ENCODE results near the gene MTNR1B. TPM values are rescaled to one million over a fixed set of nuclear protein-coding genes. Genes with fewer than 3 reads are reported as not detected.

The MTNR1B gene
- total RNA-seq, 1 experiment from 2014 or later = not detected

- no peak for DNase-seq (ENCODE audit: low read depth, low spot score)
- Histone ChIP-seq H3K9ac (ENCODE audit: low read length) (no peak overlapping the region), H2AFZ (ENCODE audit: low read depth, low read length, poor library complexity, severe bottlenecking) (no peak overlapping the region), H3K27ac (ENCODE audit: low read depth, low read length) (no peak overlapping the region), H3K36me3 (ENCODE audit: control insufficient read depth in 1 of 2, insufficient read depth in 2 of 2, low read length in 2 of 2) (no peaks in the 10 kb centered on the region), H4K20me1 (ENCODE audit: insufficient read depth) (no peaks in the 10 kb centered on the region), H3K4me1 (ENCODE audit: control insufficient read depth in 1 of 2, insufficient read depth in 2 of 2, low read length in 2 of 2) (no peaks in the 10 kb centered on the region), H3K9me2 (ENCODE audit: insufficient read depth) (no peaks in the 10 kb centered on the region), H3K4me2 (ENCODE audit: low read length) (no peak overlapping the region), H3K9me3 (ENCODE audit: control insufficient read depth in 1 of 2, insufficient read depth in 1 of 2, low read depth in 1 of 2, low read length in 2 of 2) (no peaks in the 10 kb centered on the region), H3K27me3 (ENCODE audit: insufficient read depth, low read length) (no peaks in the 10 kb centered on the region), H3K4me3 (replicated peaks in 1 of 2; ENCODE audit: low read depth in 1 of 2, low read length in 2 of 2) (no peak overlapping the region), H3K79me2 (ENCODE audit: insufficient read depth, low read length) (no peaks in the 10 kb centered on the region)
- BruUV-seq (replicated peaks) = no TSS peak
- intact Hi-C loops (cut with micrococcal nuclease) = no loop called here
- ATAC-seq = no peak
- ChIA-PET CTCF (no interaction called here), RAD21 (ENCODE audit: low non-redundant PET in 1 of 2, low total read pairs in 2 of 2, uncharacterized antibody in 2 of 2, unreplicated experiment in 2 of 2) (no interaction called here), POLR2A (no interaction called here)
- no peak for TF ChIP-seq ZNF274 (IDR thresholded peaks at IDR 0.05; ENCODE audit: low read depth, low read length)
- TF ChIP-seq, protein P1, sequence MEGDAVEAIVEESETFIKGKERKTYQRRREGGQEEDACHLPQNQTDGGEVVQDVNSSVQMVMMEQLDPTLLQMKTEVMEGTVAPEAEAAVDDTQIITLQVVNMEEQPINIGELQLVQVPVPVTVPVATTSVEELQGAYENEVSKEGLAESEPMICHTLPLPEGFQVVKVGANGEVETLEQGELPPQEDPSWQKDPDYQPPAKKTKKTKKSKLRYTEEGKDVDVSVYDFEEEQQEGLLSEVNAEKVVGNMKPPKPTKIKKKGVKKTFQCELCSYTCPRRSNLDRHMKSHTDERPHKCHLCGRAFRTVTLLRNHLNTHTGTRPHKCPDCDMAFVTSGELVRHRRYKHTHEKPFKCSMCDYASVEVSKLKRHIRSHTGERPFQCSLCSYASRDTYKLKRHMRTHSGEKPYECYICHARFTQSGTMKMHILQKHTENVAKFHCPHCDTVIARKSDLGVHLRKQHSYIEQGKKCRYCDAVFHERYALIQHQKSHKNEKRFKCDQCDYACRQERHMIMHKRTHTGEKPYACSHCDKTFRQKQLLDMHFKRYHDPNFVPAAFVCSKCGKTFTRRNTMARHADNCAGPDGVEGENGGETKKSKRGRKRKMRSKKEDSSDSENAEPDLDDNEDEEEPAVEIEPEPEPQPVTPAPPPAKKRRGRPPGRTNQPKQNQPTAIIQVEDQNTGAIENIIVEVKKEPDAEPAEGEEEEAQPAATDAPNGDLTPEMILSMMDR (IDR thresholded peaks at IDR 0.05 in 2 of 3, conservative IDR thresholded peaks at IDR 0.05 in 1 of 3; ENCODE audit: borderline replicate concordance in 1 of 3, insufficient read depth in 1 of 3, low read depth in 2 of 3, low read length in 2 of 3) = no peak
- no peak for TF ChIP-seq ZFX (IDR thresholded peaks at IDR 0.05)
- no peak for TF ChIP-seq YY1 (IDR thresholded peaks at IDR 0.05; ENCODE audit: extremely low read depth, insufficient replicate concordance, low read depth, low read length)
- TF ChIP-seq, protein P2, sequence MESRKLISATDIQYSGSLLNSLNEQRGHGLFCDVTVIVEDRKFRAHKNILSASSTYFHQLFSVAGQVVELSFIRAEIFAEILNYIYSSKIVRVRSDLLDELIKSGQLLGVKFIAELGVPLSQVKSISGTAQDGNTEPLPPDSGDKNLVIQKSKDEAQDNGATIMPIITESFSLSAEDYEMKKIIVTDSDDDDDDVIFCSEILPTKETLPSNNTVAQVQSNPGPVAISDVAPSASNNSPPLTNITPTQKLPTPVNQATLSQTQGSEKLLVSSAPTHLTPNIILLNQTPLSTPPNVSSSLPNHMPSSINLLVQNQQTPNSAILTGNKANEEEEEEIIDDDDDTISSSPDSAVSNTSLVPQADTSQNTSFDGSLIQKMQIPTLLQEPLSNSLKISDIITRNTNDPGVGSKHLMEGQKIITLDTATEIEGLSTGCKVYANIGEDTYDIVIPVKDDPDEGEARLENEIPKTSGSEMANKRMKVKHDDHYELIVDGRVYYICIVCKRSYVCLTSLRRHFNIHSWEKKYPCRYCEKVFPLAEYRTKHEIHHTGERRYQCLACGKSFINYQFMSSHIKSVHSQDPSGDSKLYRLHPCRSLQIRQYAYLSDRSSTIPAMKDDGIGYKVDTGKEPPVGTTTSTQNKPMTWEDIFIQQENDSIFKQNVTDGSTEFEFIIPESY (IDR thresholded peaks at IDR 0.05; ENCODE audit: extremely low read depth, insufficient replicate concordance, low read length) = no peak
- TF ChIP-seq SP1 (IDR thresholded peaks at IDR 0.05; ENCODE audit: low read depth) = no peak
- TF ChIP-seq, protein P3, sequence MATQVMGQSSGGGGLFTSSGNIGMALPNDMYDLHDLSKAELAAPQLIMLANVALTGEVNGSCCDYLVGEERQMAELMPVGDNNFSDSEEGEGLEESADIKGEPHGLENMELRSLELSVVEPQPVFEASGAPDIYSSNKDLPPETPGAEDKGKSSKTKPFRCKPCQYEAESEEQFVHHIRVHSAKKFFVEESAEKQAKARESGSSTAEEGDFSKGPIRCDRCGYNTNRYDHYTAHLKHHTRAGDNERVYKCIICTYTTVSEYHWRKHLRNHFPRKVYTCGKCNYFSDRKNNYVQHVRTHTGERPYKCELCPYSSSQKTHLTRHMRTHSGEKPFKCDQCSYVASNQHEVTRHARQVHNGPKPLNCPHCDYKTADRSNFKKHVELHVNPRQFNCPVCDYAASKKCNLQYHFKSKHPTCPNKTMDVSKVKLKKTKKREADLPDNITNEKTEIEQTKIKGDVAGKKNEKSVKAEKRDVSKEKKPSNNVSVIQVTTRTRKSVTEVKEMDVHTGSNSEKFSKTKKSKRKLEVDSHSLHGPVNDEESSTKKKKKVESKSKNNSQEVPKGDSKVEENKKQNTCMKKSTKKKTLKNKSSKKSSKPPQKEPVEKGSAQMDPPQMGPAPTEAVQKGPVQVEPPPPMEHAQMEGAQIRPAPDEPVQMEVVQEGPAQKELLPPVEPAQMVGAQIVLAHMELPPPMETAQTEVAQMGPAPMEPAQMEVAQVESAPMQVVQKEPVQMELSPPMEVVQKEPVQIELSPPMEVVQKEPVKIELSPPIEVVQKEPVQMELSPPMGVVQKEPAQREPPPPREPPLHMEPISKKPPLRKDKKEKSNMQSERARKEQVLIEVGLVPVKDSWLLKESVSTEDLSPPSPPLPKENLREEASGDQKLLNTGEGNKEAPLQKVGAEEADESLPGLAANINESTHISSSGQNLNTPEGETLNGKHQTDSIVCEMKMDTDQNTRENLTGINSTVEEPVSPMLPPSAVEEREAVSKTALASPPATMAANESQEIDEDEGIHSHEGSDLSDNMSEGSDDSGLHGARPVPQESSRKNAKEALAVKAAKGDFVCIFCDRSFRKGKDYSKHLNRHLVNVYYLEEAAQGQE (IDR thresholded peaks at IDR 0.05; ENCODE audit: low read depth) = no peak
- no peak for TF ChIP-seq POLR2AphosphoS5 (IDR thresholded peaks at IDR 0.05; ENCODE audit: low read depth, low read length)
Observed at GRCh38 chr11:92975285-92975684, 5.8 kb downstream of the MTNR1B start.

Data from HCT116 (cell line).